Measurements from ENCODE around the gene AGAP3.

Gene AGAP3

DNA sequence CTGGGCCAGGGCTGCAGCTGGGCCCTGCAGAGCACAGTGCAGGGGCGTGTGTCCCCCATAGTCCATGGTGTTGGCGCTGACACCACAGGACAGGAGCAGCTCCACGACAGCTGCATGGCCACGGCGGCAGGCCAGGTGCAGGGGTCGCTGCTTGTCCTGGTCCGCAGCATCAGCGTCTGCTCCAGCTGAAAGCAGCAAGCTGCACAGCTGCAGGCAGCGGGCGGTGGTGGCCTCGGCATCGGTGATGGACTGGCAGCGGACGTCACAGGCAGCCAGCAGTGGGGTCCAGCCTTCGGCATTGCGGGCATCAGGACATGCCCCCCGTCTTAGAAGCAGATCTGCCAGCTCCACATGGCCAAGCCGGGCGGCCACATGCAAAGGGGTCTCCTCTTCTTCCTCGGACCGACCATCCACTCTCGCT, 94.7 kb downstream of the AGAP3 start:
- Histone ChIP-seq H3K27me3 (ENCODE audit: insufficient read depth, low read depth, severe bottlenecking) (no peaks in the 10 kb centered on the region), H3K27ac (no peak overlapping the region), H3K9me3 (ENCODE audit: severe bottlenecking) (no peaks in the 10 kb centered on the region), H3K4me3 (ENCODE audit: low read depth, low read length) (no peak overlapping the region), H3K36me3 (no peaks in the 10 kb centered on the region)
- no peak for DNase-seq
- TF ChIP-seq, protein P1, sequence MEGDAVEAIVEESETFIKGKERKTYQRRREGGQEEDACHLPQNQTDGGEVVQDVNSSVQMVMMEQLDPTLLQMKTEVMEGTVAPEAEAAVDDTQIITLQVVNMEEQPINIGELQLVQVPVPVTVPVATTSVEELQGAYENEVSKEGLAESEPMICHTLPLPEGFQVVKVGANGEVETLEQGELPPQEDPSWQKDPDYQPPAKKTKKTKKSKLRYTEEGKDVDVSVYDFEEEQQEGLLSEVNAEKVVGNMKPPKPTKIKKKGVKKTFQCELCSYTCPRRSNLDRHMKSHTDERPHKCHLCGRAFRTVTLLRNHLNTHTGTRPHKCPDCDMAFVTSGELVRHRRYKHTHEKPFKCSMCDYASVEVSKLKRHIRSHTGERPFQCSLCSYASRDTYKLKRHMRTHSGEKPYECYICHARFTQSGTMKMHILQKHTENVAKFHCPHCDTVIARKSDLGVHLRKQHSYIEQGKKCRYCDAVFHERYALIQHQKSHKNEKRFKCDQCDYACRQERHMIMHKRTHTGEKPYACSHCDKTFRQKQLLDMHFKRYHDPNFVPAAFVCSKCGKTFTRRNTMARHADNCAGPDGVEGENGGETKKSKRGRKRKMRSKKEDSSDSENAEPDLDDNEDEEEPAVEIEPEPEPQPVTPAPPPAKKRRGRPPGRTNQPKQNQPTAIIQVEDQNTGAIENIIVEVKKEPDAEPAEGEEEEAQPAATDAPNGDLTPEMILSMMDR (IDR thresholded peaks at IDR 0.05; ENCODE audit: low read depth, low read length), result no peak

DNA sequence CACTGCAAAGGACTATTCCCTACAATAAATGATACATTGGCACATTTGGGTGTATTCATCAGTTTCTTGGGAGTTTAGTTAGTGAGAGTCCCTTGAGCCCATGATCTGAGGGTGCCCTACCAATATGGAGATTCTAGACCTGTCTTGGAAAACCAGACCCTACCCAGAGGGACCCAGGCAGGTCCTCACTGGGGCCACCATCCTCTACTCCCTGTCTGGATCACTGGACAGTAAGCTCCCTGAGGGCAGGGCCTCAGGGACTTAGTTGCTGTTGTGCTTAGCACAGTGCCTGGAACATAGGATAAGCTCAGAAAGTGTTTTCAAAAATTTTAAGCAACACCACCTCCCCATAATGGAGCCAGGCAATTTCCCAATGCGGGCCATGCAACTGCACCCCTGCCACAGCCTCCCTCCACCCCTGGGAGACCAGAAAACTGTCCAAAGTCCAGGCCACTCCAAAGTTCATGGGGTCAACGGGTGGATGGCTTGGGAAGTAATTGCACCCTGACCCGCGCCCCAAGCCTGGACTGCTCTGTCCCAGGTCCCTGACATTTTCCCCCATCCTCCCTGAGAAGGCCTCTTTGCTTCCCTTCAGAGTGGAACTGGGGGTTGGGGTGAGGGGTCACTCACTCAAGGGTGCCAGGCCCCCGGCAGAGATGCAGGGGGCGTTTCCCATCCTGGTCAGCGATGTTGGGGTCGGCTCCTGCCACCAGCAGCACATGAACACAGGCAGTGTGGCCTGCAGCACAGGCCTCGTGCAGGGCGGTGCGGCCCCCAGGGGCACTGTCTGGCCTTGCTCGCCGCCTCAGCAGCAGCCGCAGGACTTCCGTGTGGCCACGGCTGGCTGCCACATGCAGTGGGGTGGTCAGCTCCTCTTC, 99.7 kb downstream of the AGAP3 start:
- H3K9me3 ChIP-seq (ENCODE audit: severe bottlenecking), result no peaks in the 10 kb centered on the region
- H3K36me3 ChIP-seq, result no peaks in the 10 kb centered on the region
- TF ChIP-seq, protein P1 (IDR thresholded peaks at IDR 0.05; ENCODE audit: low read depth, low read length), result no peak
- DNase-seq, result no peak
- H3K4me3 ChIP-seq (ENCODE audit: low read depth, low read length), result no peak overlapping the region
- H3K27ac ChIP-seq, result no peak overlapping the region
- H3K27me3 ChIP-seq (ENCODE audit: insufficient read depth, low read depth, severe bottlenecking), result no peaks in the 10 kb centered on the region

DNA sequence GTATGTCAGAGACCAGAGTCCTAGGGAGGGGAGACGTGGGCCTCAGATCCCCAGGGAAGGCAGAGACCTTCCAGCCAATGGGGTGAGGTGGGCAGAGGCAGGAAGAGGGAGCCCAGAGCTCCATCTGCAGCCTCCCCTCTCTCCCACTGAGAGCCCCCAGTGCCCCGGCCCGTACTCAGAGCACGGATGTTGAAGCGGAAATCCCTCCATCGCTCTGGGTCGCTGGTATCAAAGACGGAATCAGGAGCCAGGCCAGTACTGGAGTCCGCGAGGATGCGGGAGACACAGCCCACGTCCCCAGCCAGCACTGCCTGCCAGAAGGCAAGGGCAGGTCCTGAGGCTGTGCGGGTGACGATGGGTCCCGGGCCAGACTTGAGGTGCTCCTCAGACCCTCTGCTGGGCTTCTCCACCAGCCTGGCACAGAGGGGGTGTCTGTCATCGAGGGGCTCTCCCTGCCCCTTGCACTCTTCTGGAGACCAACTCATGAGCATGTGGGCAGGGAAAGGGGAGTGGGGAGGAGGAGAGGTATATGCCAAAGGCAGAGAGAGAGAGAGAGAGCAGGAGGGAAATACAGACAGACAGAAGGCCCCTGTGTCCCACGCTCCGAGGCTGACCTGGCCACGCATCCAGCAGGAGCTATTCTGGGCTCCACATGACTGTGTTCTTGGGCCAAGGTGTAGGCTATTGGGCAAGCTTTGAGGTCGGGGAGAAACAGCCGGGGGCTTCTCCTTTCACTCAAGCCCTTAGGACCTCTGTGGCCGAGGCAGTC, 100.5 kb downstream of the AGAP3 start, which contains the start of gene ASB10:
Gene ASB10 (minus strand): TSS at position 611 of the 769 bp plus-strand sequence. CDS start 120 bp downstream, at position 491.
- H3K36me3 ChIP-seq, result no peaks in the 10 kb centered on the region
- H3K27ac ChIP-seq, result no peak within 1 kb of the TSS
- H3K4me3 ChIP-seq (ENCODE audit: low read depth, low read length), result no peak within 1 kb of the TSS
- TF ChIP-seq, protein P1 (IDR thresholded peaks at IDR 0.05; ENCODE audit: low read depth, low read length), result no peak
- DNase-seq, result no peak
- no peaks in the 10 kb centered on the region for H3K9me3 ChIP-seq (ENCODE audit: severe bottlenecking)
- H3K27me3 ChIP-seq (ENCODE audit: insufficient read depth, low read depth, severe bottlenecking), result no peaks in the 10 kb centered on the region

DNA sequence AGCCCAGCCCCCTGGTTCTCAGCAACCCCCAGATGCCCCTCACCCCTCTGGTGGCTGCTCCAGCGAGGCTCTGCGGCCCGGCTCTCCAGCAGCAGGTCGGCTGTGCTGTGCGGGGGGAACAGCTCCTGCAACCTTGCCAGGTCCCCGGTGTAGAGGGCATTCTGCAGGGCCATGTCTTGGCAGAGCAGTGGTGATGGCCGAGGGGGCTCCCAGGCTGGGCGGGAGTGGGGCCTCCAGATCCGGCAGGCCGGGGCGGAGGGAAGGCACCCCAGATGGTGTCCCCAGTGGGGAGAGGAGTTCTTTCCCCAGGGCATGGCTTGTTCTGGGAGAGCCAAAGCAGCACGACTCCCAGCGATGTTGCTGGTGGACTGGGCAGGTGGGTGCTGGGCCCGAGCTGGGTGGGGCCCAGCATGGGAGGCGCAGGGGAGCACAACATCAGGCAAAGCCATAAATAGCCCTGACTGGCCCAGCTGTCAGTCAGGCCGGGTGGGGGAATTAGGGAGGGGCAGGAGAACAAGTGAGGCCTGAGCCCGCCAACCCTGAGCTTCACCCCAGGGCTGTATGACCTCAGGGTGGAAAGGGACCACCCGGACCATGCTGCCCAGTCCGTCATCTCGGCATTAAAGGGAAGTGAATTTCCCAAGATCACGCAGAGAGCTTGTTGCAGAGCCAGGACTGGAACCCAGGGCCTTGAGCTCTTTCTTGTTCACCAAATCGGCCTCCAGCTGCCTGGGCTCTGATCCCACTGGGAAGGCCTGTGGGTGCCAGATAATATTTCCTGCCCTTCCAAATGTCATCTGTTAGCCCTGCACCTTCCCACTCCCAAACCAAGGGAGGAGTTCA, 101.4 kb downstream of the AGAP3 start:
- Histone ChIP-seq H3K27me3 (ENCODE audit: insufficient read depth, low read depth, severe bottlenecking) (no peaks in the 10 kb centered on the region), H3K36me3 (no peaks in the 10 kb centered on the region), H3K9me3 (ENCODE audit: severe bottlenecking) (no peaks in the 10 kb centered on the region), H3K4me3 (ENCODE audit: low read depth, low read length) (no peak overlapping the region), H3K27ac (no peak overlapping the region)
- DNase-seq, result no peak
- TF ChIP-seq, protein P1 (IDR thresholded peaks at IDR 0.05; ENCODE audit: low read depth, low read length), result no peak

DNA sequence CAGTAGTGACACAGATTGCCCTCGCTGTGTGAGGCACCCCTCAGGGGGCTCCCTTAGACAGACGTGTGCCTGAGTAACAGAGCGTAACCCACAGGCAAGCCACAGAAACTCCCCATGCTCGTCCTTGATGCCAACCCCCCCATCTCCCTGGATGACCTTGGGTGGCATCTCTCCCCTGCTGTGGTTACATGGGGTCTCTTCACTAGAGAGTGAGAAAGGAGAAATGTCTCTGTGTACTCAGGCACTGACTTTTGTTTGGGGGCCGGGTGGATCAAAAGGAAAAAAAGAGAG, 101.9 kb downstream of the AGAP3 start:
- Histone ChIP-seq H3K9me3 (ENCODE audit: severe bottlenecking) (no peaks in the 10 kb centered on the region), H3K27ac (no peak overlapping the region), H3K27me3 (ENCODE audit: insufficient read depth, low read depth, severe bottlenecking) (no peaks in the 10 kb centered on the region), H3K36me3 (no peaks in the 10 kb centered on the region), H3K4me3 (ENCODE audit: low read depth, low read length) (no peak overlapping the region)
- TF ChIP-seq, protein P1 (IDR thresholded peaks at IDR 0.05; ENCODE audit: low read depth, low read length), result no peak
- DNase-seq, result no peak
